Urinary bladder (tissue), 4 donors: ENCODE data around the gene MFAP4. TPM values are rescaled to one million over a fixed set of nuclear protein-coding genes. Genes with fewer than 3 reads are reported as not detected.

Source experiments
- DNase-seq: peaks from one replicate; pipeline ENCODE4 v3.0.0-alpha.2; 2015; ENCODE audit errors: extremely low spot score
- H3K27ac ChIP-seq: one replicate; pipeline ENCODE4 v1.5.1; 2013; ENCODE audit warnings: low read depth, mild to moderate bottlenecking, moderate library complexity
- H3K36me3 ChIP-seq: one replicate; pipeline ENCODE4 v1.6.1; 2013; ENCODE audit warnings: mild to moderate bottlenecking, moderate library complexity; ENCODE audit not compliant: insufficient read depth
- H3K4me1 ChIP-seq: one replicate; pipeline ENCODE4 v1.6.1; 2013; ENCODE audit warnings: mild to moderate bottlenecking, moderate library complexity; ENCODE audit not compliant: insufficient read depth
- H3K4me3 ChIP-seq: one replicate; pipeline ENCODE4 v1.5.1; 2013; ENCODE audit warnings: low read depth, low read length
- WGBS: extraction: QIAGEN DNeasy Blood & Tissue Kit; methylation state at CpG from one replicate; pipeline ENCODE4 v1.1.7; 2013; 5-methylcytosine and 5-hydroxymethylcytosine counted together
- polyA plus RNA-seq: library from polyadenylated mRNA; stranded (reverse); fragments of 200-250 nt; gene quantifications from one replicate; pipeline ENCODE4 v1.2.3, GENCODE V29; 2013
- total RNA-seq: library from RNA; depleted of rRNA; stranded (reverse); fragments of >200 nt; gene quantifications from one replicate; pipeline ENCODE4 v1.2.3, GENCODE V29; 2014
- donor health status: healthy with polysubstance abuse.
- donor health status: healthy.

Gene MFAP4, protein sequence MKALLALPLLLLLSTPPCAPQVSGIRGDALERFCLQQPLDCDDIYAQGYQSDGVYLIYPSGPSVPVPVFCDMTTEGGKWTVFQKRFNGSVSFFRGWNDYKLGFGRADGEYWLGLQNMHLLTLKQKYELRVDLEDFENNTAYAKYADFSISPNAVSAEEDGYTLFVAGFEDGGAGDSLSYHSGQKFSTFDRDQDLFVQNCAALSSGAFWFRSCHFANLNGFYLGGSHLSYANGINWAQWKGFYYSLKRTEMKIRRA
- total RNA-seq (123 TPM), polyA plus RNA-seq (1,046 TPM)

DNA sequence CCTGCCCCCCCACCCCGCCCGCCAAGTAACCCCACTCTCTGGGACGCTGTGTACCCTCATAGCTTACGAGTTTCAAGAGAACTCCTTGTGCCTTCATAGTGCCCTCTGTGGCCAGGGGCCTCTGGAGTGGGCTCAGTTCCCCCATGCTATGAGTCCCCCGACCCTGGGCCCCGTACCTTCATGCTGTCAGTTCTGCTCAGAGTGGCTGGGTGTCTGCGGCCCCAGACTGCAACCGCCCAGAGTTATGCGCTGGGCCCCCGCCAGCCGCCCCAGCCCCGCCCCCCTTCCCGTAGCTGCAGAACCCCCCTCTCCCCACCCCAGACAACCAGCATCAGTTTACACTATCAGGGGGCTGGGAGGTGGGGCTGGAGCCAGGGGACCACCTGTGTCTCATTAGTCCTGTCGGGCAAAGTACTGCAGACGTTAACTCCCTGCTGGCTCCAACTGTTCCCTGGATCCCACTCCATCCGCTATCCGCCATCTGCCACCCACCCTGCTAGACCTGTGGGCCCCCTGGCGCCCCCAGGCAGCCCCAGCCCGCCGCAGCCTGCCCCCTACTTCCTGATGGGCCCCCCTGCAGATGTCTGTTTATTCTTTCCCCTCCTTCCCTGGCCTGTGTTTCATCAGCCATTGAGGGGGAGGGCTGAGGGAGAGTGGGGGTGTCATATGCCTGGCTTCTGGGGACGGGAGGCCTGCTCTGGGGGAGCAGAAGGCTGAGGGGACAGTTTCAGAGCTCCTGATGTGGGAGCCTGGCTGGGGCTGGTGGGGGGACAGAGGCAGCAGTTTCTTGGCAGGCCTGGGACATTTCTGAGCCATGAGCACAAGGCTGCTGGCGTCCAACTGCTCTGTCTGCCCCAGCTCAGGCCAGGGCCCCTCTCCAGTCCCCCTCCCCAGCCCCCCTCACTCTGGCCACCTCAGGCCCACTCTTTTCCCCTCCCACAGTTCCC, at the start of gene MFAP4:
TSS of gene MFAP4 (minus strand) at position 217 of the 947 bp plus-strand sequence. CDS start at position 182, 35 bp downstream.
- no peaks in the 10 kb centered on the region for H3K36me3 ChIP-seq
- WGBS, result 8% methylated on average over 22 of the region's 22 CpGs
- H3K4me1 ChIP-seq, result no peaks in the 10 kb centered on the region
- peak; percentile 84 for DNase-seq
- peak within 1 kb of the TSS; percentile 91 for H3K27ac ChIP-seq
- H3K4me3 ChIP-seq, result peak within 1 kb of the TSS; percentile 29

DNA sequence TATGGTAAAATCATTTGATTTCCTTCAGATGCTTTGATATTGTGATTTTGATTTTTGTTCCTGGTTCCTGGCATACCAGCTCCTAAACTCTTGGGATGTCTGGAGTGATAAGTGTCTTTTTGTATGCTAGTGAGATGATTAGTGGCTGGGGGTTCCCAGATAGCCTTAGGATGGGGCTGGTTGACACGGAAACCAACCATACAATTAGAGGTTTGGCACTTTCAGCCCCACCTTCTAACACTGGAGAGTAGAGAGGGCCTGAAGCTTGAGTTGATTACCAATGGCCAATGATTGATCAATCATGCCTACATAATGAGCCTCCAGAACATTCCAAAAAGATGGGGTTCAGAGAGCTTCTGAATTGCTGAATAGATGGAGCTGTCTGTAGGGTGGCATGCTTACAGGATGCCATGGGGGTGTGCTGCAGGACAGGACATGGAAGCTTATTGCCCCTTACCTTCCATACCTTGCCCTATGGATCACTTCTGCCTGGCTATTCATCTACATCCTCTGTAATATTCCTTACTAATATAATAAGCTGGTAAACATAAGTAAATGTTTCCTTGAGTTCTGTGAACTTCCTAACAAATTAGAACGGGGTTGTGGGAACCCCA, 46.8 kb upstream of the MFAP4 start:
- no peak overlapping the region for H3K4me3 ChIP-seq
- no peaks in the 10 kb centered on the region for H3K36me3 ChIP-seq
- H3K4me1 ChIP-seq, result no peaks in the 10 kb centered on the region
- no peak overlapping the region for H3K27ac ChIP-seq
- DNase-seq, result no peak
- WGBS, result 88% methylated on average over 2 of the region's 2 CpGs

- Histone ChIP-seq H3K36me3 (no peaks in the 10 kb centered on the region), H3K27ac (no peak overlapping the region), H3K4me1 (no peaks in the 10 kb centered on the region), H3K4me3 (no peak overlapping the region)
- no peak for DNase-seq
- WGBS, result 84% methylated on average over 5 of the region's 5 CpGs
Observed at GRCh38 chr17:19433255-19433654, 46.3 kb upstream of the MFAP4 start.

GRCh38 chr17:19431691-19432090, 44.7 kb upstream of the MFAP4 start:
- Histone ChIP-seq H3K27ac (no peak overlapping the region), H3K4me3 (no peak overlapping the region), H3K36me3 (no peaks in the 10 kb centered on the region), H3K4me1 (no peaks in the 10 kb centered on the region)
- no peak for DNase-seq
- WGBS, result 83% methylated on average over 3 of the region's 3 CpGs

- no peak for DNase-seq
- Histone ChIP-seq H3K4me3 (no peak overlapping the region), H3K4me1 (no peaks in the 10 kb centered on the region), H3K36me3 (no peaks in the 10 kb centered on the region), H3K27ac (no peak overlapping the region)
- WGBS, result 94% methylated on average over 5 of the region's 5 CpGs
Observed at GRCh38 chr17:19426631-19427030, 39.6 kb upstream of the MFAP4 start.

DNA sequence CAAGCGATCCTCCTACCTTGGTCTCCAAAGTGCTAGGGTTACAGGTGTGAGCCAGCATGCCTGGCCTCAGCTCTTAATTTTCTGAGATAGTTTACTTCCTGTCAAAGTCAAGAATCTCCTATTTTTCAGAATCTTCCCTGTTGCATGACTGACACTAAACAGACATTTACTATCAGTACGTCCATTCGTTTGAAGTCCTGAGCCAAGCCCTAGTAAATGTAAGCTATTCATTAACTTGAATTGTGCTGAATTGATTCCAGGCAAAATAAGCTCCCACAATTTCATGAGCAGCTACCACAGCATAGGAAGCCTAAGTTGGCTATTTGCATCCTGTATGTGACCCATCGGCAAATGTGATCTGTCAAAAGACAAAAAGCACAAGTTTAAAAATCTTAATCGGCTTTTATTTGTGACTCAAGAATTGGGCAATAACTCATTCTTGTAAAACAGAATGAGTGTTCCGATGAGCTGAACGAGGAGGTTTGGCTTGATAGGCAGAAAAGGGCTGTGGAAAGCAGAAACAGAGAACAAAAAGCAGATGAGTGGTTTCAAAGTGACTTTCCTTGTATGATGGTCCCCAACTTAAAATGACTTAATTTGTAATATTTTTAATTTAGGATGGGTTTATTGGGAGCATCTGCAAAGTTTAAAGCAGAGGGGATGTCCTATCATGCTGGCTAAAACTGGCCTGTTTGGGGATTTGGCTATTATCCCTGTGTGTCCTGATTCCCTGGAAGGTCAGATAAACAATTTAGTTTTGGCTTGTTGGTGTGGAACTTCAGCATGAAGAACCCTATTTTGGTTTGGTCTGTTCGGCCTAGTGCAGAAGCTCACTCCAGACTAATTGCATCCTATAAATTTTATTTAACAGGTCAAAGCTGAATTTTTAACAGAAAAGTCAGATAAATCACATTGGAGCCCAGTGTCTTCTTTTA, 38.2 kb upstream of the MFAP4 start:
- Histone ChIP-seq H3K36me3 (no peaks in the 10 kb centered on the region), H3K4me1 (no peaks in the 10 kb centered on the region), H3K27ac (no peak overlapping the region), H3K4me3 (no peak overlapping the region)
- whole genome bisulfite sequencing, result 31% methylated on average over 8 of the region's 8 CpGs
- peak; percentile 54 for DNase-seq

GRCh38 chr17:19421926-19422325, 34.9 kb upstream of the MFAP4 start:
- Histone ChIP-seq H3K4me3 (no peak overlapping the region), H3K36me3 (no peaks in the 10 kb centered on the region), H3K27ac (no peak overlapping the region), H3K4me1 (peaks cover under 1% of the 10 kb centered on the region)
- 92% methylated on average over 6 of the region's 6 CpGs for WGBS
- no peak for DNase-seq

- WGBS, result 83% methylated on average over 4 of the region's 4 CpGs
- Histone ChIP-seq H3K36me3 (no peaks in the 10 kb centered on the region), H3K27ac (no peak overlapping the region), H3K4me1 (peaks cover 2% of the 10 kb centered on the region), H3K4me3 (no peak overlapping the region)
- no peak for DNase-seq
Observed at GRCh38 chr17:19421219-19421618, 34.2 kb upstream of the MFAP4 start.

DNA sequence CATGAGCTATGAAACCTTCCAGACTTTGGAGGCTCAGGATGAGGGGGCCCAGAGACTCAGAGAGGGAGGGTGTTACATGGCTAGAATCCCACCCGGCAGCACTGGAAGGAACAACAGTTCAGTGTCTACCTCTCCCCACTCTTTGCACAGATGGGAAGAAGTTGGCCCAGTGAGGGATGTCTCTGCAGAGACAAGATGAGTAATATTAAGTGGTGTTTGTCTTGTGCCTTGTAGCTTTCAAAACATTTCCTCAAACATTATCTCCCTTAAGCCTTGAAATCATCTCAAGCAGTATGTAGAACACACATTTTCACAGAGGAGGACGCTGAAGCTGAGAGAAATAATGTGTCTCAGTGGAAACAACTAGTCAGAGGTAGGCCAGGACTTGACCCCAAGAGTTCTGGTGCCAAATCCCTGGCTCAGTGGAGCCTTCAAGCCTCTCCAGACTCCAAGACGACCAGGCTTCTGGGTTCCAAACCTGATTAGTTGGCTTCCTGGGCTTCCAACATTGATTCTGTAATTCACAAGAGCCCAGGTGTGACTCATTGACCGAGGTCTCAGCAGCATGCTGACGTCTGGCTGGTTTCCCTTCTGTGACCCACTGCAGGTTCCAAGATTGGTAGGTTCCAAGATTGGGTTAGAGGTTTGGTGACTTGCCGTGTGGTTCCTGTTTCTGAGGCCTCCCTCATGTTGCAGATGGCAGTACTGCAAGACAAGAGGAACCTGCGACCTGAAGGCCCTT, 31.4 kb upstream of the MFAP4 start:
- Histone ChIP-seq H3K4me3 (no peak overlapping the region), H3K36me3 (no peaks in the 10 kb centered on the region), H3K4me1 (peaks cover 2% of the 10 kb centered on the region), H3K27ac (peak overlapping the region; percentile 68)
- WGBS, result 36% methylated on average over 7 of the region's 7 CpGs
- DNase-seq, result no peak

GRCh38 chr17:19417611-19418010, 30.6 kb upstream of the MFAP4 start:
- H3K27ac ChIP-seq, result peak overlapping the region; percentile 68
- no peaks in the 10 kb centered on the region for H3K36me3 ChIP-seq
- DNase-seq, result no peak
- H3K4me3 ChIP-seq, result no peak overlapping the region
- WGBS, result 54% methylated on average over 3 of the region's 3 CpGs
- peaks cover 2% of the 10 kb centered on the region for H3K4me1 ChIP-seq

GRCh38 chr17:19415806-19416775, 29.1 kb upstream of the MFAP4 start:
- Histone ChIP-seq H3K4me1 (peaks cover 2% of the 10 kb centered on the region), H3K27ac (no peak overlapping the region), H3K36me3 (no peaks in the 10 kb centered on the region), H3K4me3 (no peak overlapping the region)
- DNase-seq, result no peak
- 95% methylated on average over 18 of the region's 18 CpGs for WGBS
